Measurements from ENCODE around the gene FHIT.

Gene FHIT

GRCh38 chr3:60513241-60513640, 738.0 kb downstream of the FHIT start:
- no peaks in the 10 kb centered on the region for H3K9me2 ChIP-seq (replicated peaks; ENCODE audit: insufficient read depth, low read length)
- no peaks in the 10 kb centered on the region for H4K20me1 ChIP-seq (ENCODE audit: low read depth, low read length)
- no peak overlapping the region for H2AFZ ChIP-seq (ENCODE audit: low read depth, low read length, severe bottlenecking)

GRCh38 chr3:60512506-60512905, 738.7 kb downstream of the FHIT start:
- Histone ChIP-seq H3K27ac (ENCODE audit: low read depth, low read length) (no peak overlapping the region), H3K4me3 (ENCODE audit: insufficient read depth, low read length, poor library complexity, severe bottlenecking) (no peak overlapping the region), H3K4me2 (ENCODE audit: low read depth, low read length, poor library complexity, severe bottlenecking) (no peak overlapping the region), H3K9ac (ENCODE audit: low read length) (no peak overlapping the region), H3K79me2 (ENCODE audit: insufficient read depth, low read length) (no peaks in the 10 kb centered on the region), H4K20me1 (ENCODE audit: low read depth, low read length) (no peaks in the 10 kb centered on the region), H3K9me3 (ENCODE audit: insufficient read depth, low read length) (no peaks in the 10 kb centered on the region), H3K9me2 (replicated peaks; ENCODE audit: insufficient read depth, low read length) (no peaks in the 10 kb centered on the region), H3K36me3 (ENCODE audit: low read length) (no peaks in the 10 kb centered on the region), H3F3A (ENCODE audit: insufficient read depth) (no peaks in the 10 kb centered on the region), H3K27me3 (ENCODE audit: low read length) (no peaks in the 10 kb centered on the region), H2AFZ (ENCODE audit: low read depth, low read length, severe bottlenecking) (no peak overlapping the region)
- no peak for TF ChIP-seq EZH2phosphoT487 (conservative IDR thresholded peaks at IDR 0.05; ENCODE audit: low read length)
- no peak for TF ChIP-seq CTCF (IDR thresholded peaks at IDR 0.05; ENCODE audit: insufficient read depth, low read length, poor library complexity, severe bottlenecking)

More at GRCh38 chr3:60513241-60513640, 738.0 kb downstream of the FHIT start:
- Histone ChIP-seq H3K4me3 (ENCODE audit: insufficient read depth, low read length, poor library complexity, severe bottlenecking) (no peak overlapping the region), H3K9ac (ENCODE audit: low read length) (no peak overlapping the region), H3K36me3 (ENCODE audit: low read length) (no peaks in the 10 kb centered on the region), H3K4me2 (ENCODE audit: low read depth, low read length, poor library complexity, severe bottlenecking) (no peak overlapping the region), H3F3A (ENCODE audit: insufficient read depth) (no peaks in the 10 kb centered on the region), H3K79me2 (ENCODE audit: insufficient read depth, low read length) (no peaks in the 10 kb centered on the region), H3K27ac (ENCODE audit: low read depth, low read length) (no peak overlapping the region), H3K27me3 (ENCODE audit: low read length) (no peaks in the 10 kb centered on the region), H3K9me3 (ENCODE audit: insufficient read depth, low read length) (no peaks in the 10 kb centered on the region)
- TF ChIP-seq CTCF (IDR thresholded peaks at IDR 0.05; ENCODE audit: insufficient read depth, low read length, poor library complexity, severe bottlenecking): no peak
- TF ChIP-seq EZH2phosphoT487 (conservative IDR thresholded peaks at IDR 0.05; ENCODE audit: low read length): no peak

- TF ChIP-seq CTCF (IDR thresholded peaks at IDR 0.05; ENCODE audit: insufficient read depth, low read length, poor library complexity, severe bottlenecking) (no peak), EZH2phosphoT487 (conservative IDR thresholded peaks at IDR 0.05; ENCODE audit: low read length) (no peak)
- Histone ChIP-seq H3K79me2 (ENCODE audit: insufficient read depth, low read length) (no peaks in the 10 kb centered on the region), H3K4me2 (ENCODE audit: low read depth, low read length, poor library complexity, severe bottlenecking) (no peak overlapping the region), H3K36me3 (ENCODE audit: low read length) (no peaks in the 10 kb centered on the region), H3K9me3 (ENCODE audit: insufficient read depth, low read length) (no peaks in the 10 kb centered on the region), H3K9me2 (replicated peaks; ENCODE audit: insufficient read depth, low read length) (no peaks in the 10 kb centered on the region), H3K27ac (ENCODE audit: low read depth, low read length) (no peak overlapping the region), H3F3A (ENCODE audit: insufficient read depth) (no peaks in the 10 kb centered on the region), H3K27me3 (ENCODE audit: low read length) (no peaks in the 10 kb centered on the region), H4K20me1 (ENCODE audit: low read depth, low read length) (no peaks in the 10 kb centered on the region), H2AFZ (ENCODE audit: low read depth, low read length, severe bottlenecking) (no peak overlapping the region), H3K4me3 (ENCODE audit: insufficient read depth, low read length, poor library complexity, severe bottlenecking) (no peak overlapping the region), H3K9ac (ENCODE audit: low read length) (no peak overlapping the region)
Measured at GRCh38 chr3:60509471-60509870, 741.8 kb downstream of the FHIT start.
